ENCODE data around the gene CAPN13.

Gene CAPN13

DNA sequence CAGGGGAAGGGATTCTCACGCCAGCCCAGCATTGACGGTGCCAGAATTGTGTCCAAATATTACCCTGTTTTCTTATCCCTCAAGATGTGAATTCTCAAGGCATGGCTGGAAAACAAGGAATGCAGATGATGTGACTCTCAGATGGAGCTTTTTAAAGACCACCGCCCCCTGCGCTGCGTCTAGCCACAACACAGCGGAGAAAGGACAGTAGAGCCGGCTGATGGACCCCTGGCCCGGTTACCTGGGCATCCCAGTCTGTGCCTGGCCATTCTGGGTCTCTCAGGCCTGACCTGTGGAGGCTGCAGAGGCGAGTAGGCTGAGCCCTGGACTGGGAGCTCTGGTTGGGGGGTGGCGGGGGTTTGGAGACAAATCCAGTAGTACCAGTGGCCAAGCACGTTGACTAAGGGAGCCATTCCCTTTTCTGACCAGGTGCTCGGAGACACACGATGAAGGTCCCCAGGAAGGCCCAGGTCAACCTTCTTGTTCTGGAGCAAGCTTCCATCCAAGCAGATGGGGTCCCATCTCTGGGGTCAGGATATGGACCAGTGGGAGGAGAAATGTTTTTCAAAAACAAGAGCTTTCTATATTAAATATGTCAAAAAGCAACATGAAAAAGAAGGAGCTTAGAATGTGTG lies 5.3 kb downstream of the CAPN13 start:
- no peak for TF ChIP-seq TAF1 (IDR thresholded peaks at IDR 0.05; ENCODE audit: borderline replicate concordance, insufficient read depth, low read length)
- TF ChIP-seq, protein P1, sequence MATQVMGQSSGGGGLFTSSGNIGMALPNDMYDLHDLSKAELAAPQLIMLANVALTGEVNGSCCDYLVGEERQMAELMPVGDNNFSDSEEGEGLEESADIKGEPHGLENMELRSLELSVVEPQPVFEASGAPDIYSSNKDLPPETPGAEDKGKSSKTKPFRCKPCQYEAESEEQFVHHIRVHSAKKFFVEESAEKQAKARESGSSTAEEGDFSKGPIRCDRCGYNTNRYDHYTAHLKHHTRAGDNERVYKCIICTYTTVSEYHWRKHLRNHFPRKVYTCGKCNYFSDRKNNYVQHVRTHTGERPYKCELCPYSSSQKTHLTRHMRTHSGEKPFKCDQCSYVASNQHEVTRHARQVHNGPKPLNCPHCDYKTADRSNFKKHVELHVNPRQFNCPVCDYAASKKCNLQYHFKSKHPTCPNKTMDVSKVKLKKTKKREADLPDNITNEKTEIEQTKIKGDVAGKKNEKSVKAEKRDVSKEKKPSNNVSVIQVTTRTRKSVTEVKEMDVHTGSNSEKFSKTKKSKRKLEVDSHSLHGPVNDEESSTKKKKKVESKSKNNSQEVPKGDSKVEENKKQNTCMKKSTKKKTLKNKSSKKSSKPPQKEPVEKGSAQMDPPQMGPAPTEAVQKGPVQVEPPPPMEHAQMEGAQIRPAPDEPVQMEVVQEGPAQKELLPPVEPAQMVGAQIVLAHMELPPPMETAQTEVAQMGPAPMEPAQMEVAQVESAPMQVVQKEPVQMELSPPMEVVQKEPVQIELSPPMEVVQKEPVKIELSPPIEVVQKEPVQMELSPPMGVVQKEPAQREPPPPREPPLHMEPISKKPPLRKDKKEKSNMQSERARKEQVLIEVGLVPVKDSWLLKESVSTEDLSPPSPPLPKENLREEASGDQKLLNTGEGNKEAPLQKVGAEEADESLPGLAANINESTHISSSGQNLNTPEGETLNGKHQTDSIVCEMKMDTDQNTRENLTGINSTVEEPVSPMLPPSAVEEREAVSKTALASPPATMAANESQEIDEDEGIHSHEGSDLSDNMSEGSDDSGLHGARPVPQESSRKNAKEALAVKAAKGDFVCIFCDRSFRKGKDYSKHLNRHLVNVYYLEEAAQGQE (IDR thresholded peaks at IDR 0.05; ENCODE audit: insufficient read depth in 1 of 2, low read depth in 2 of 2, low read length in 2 of 2): no peak
- no peak for TF ChIP-seq FOXP2 (optimal IDR thresholded peaks at IDR 0.05; ENCODE audit: borderline replicate concordance, extremely low read depth, extremely low read length, insufficient read depth)
- no peak for TF ChIP-seq SIN3A (IDR thresholded peaks at IDR 0.05; ENCODE audit: borderline replicate concordance, insufficient read depth, low read length)
- no peak for TF ChIP-seq POLR2AphosphoS5 (IDR thresholded peaks at IDR 0.05; ENCODE audit: low read depth, low read length)

DNA sequence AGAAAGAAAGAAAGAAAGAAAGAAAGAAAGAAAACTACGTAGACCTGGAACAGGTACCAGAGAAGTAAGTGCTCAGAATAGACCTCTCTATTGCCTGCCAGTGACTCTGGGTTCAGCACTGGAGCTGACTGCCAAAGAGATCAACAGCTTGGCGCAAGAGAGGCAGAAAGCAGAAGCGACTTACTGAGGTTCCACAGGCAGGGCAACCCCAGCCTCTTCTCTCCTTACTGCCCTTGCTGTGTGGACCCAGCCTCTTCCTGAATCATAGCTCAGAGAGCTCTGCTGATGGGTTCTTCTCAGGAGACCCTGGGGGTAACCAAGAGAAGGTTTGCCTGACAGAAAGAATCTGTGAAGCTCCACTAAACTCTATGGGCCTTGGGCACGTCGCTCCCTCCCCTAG lies 7.1 kb downstream of the CAPN13 start:
- TF ChIP-seq, protein P1 (IDR thresholded peaks at IDR 0.05; ENCODE audit: insufficient read depth in 1 of 2, low read depth in 2 of 2, low read length in 2 of 2): no peak
- TF ChIP-seq FOXP2 (optimal IDR thresholded peaks at IDR 0.05; ENCODE audit: borderline replicate concordance, extremely low read depth, extremely low read length, insufficient read depth): no peak
- no peak for TF ChIP-seq SIN3A (IDR thresholded peaks at IDR 0.05; ENCODE audit: borderline replicate concordance, insufficient read depth, low read length)
- no peak for TF ChIP-seq POLR2AphosphoS5 (IDR thresholded peaks at IDR 0.05; ENCODE audit: low read depth, low read length)
- no peak for TF ChIP-seq TAF1 (IDR thresholded peaks at IDR 0.05; ENCODE audit: borderline replicate concordance, insufficient read depth, low read length)

DNA sequence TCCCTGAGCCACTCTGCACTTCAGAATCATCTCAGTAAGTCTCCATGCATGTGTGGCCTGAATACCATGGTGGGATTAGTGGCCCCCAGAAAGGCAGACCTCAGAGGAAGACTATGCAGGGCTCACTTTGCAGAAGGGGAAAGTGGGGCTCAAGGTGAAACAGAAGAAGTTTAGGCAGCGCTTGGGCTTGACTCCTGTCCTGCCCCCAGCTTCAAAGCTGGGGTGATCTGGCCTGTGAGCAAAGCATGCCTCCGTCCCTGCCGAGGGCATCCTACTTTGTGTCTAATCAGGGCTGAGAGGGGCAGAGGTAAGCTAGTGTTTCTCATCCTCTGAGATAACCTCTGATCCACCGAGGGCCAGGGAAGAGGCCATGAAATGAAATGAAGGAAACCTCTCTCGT lies 7.9 kb downstream of the CAPN13 start:
- no peak for TF ChIP-seq TAF1 (IDR thresholded peaks at IDR 0.05; ENCODE audit: borderline replicate concordance, insufficient read depth, low read length)
- TF ChIP-seq POLR2AphosphoS5 (IDR thresholded peaks at IDR 0.05; ENCODE audit: low read depth, low read length): no peak
- TF ChIP-seq FOXP2 (optimal IDR thresholded peaks at IDR 0.05; ENCODE audit: borderline replicate concordance, extremely low read depth, extremely low read length, insufficient read depth): no peak
- TF ChIP-seq SIN3A (IDR thresholded peaks at IDR 0.05; ENCODE audit: borderline replicate concordance, insufficient read depth, low read length): no peak
- TF ChIP-seq, protein P1 (IDR thresholded peaks at IDR 0.05; ENCODE audit: insufficient read depth in 1 of 2, low read depth in 2 of 2, low read length in 2 of 2): no peak

GRCh38 chr2:30798536-30798991 lies 8.7 kb downstream of the CAPN13 start:
- TF ChIP-seq POLR2AphosphoS5 (IDR thresholded peaks at IDR 0.05; ENCODE audit: low read depth, low read length) (no peak), FOXP2 (optimal IDR thresholded peaks at IDR 0.05; ENCODE audit: borderline replicate concordance, extremely low read depth, extremely low read length, insufficient read depth) (no peak), SIN3A (IDR thresholded peaks at IDR 0.05; ENCODE audit: borderline replicate concordance, insufficient read depth, low read length) (no peak), TAF1 (IDR thresholded peaks at IDR 0.05; ENCODE audit: borderline replicate concordance, insufficient read depth, low read length) (no peak)
- TF ChIP-seq, protein P1 (IDR thresholded peaks at IDR 0.05; ENCODE audit: insufficient read depth in 1 of 2, low read depth in 2 of 2, low read length in 2 of 2): no peak

Data from PFSK-1 (cell line).